ENCODE data around the gene GPX4.

DNA sequence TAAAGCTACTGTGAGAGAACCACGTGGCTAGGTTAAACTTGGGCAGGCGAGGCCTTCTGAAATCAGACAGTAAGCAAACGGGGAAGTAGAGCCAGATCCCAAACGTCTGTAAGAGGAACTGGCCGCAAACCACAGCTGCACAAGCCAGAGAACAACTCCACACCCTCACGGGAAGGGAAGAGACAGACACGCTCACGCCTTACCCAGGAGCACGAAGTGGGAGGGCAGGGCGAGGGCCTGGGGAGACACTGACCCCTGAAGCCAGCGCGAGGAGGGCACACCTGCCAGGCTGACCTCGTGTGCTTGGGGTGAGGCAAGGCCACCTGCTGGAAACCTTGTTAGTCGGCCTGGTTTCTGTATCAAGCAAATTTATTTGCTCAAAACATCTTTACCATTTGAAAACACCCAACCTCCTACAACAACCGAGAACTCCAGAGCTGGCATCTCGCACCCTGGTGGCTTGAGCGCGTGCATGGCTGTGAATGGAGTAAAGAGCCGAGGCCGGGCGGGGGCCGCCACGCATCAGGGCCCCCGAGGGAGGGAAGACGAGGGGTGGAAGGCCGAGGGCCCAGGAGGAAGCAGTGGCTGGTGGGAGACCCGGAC is 15.9 kb upstream of the GPX4 start:
- no peak for TF ChIP-seq MAZ (CRISPR knock-in tag; conservative IDR thresholded peaks at IDR 0.05 in 1 of 2, IDR thresholded peaks at IDR 0.05 in 1 of 2)
- no peak for TF ChIP-seq SREBF2 (CRISPR knock-in tag; IDR thresholded peaks at IDR 0.05)
- TF ChIP-seq, protein P1, sequence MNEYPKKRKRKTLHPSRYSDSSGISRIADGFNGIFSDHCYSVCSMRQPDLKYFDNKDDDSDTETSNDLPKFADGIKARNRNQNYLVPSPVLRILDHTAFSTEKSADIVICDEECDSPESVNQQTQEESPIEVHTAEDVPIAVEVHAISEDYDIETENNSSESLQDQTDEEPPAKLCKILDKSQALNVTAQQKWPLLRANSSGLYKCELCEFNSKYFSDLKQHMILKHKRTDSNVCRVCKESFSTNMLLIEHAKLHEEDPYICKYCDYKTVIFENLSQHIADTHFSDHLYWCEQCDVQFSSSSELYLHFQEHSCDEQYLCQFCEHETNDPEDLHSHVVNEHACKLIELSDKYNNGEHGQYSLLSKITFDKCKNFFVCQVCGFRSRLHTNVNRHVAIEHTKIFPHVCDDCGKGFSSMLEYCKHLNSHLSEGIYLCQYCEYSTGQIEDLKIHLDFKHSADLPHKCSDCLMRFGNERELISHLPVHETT (CRISPR knock-in tag; conservative IDR thresholded peaks at IDR 0.05 in 1 of 2, IDR thresholded peaks at IDR 0.05 in 1 of 2): no peak
- TF ChIP-seq, protein P2, sequence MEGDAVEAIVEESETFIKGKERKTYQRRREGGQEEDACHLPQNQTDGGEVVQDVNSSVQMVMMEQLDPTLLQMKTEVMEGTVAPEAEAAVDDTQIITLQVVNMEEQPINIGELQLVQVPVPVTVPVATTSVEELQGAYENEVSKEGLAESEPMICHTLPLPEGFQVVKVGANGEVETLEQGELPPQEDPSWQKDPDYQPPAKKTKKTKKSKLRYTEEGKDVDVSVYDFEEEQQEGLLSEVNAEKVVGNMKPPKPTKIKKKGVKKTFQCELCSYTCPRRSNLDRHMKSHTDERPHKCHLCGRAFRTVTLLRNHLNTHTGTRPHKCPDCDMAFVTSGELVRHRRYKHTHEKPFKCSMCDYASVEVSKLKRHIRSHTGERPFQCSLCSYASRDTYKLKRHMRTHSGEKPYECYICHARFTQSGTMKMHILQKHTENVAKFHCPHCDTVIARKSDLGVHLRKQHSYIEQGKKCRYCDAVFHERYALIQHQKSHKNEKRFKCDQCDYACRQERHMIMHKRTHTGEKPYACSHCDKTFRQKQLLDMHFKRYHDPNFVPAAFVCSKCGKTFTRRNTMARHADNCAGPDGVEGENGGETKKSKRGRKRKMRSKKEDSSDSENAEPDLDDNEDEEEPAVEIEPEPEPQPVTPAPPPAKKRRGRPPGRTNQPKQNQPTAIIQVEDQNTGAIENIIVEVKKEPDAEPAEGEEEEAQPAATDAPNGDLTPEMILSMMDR (IDR thresholded peaks at IDR 0.05 in 2 of 3, conservative IDR thresholded peaks at IDR 0.05 in 1 of 3; ENCODE audit: insufficient read depth in 2 of 3, low read depth in 1 of 3, low read length in 3 of 3): no peak
